GM21367 (cell line): ENCODE measurements around the gene TMEM130.

Source experiments
- ATAC-seq: cut with Tn5 transposase; IDR thresholded peaks from one replicate; pipeline ENCODE4 v1.9.1; 2021; ENCODE audit not compliant: unreplicated experiment

TMEM130 gene

GRCh38 chr7:98869597-98870120 is at the start of gene TMEM130:
Gene TMEM130 (minus strand): TSS chr7:98870014. CDS start chr7:98869861, 153 bp downstream.
- ATAC-seq, result peak; percentile 7

- no peak for ATAC-seq
These were observed 47.5 kb upstream of the TMEM130 start for GRCh38 chr7:98917331-98917730.

- no peak for ATAC-seq
These were observed 43.8 kb upstream of the TMEM130 start for GRCh38 chr7:98913612-98914011.

GRCh38 chr7:98913026-98913425 is 43.2 kb upstream of the TMEM130 start:
- ATAC-seq, result no peak

- no peak for ATAC-seq
These were observed 42.1 kb upstream of the TMEM130 start for GRCh38 chr7:98911916-98912315.

GRCh38 chr7:98910427-98910826 is 40.6 kb upstream of the TMEM130 start:
- ATAC-seq, result no peak

- no peak for ATAC-seq
These were observed 39.7 kb upstream of the TMEM130 start for GRCh38 chr7:98909487-98909886.

- no peak for ATAC-seq
These were observed 38.8 kb upstream of the TMEM130 start for GRCh38 chr7:98908585-98908984.

GRCh38 chr7:98907570-98907969 is 37.8 kb upstream of the TMEM130 start:
- no peak for ATAC-seq

- ATAC-seq, result no peak
These were observed 33.4 kb upstream of the TMEM130 start for GRCh38 chr7:98903246-98903645.

GRCh38 chr7:98902523-98902922 is 32.7 kb upstream of the TMEM130 start:
- ATAC-seq, result no peak

GRCh38 chr7:98900815-98901214 is 31.0 kb upstream of the TMEM130 start:
- no peak for ATAC-seq

- ATAC-seq, result no peak
These were observed 30.0 kb upstream of the TMEM130 start for GRCh38 chr7:98899816-98900215.

GRCh38 chr7:98892609-98893008 is 22.8 kb upstream of the TMEM130 start:
- ATAC-seq, result no peak

- ATAC-seq, result no peak
These were observed 17.2 kb upstream of the TMEM130 start for GRCh38 chr7:98887038-98887437.

- ATAC-seq, result no peak
These were observed 14.6 kb upstream of the TMEM130 start for GRCh38 chr7:98884416-98884815.

- ATAC-seq, result no peak
These were observed 11.9 kb upstream of the TMEM130 start for GRCh38 chr7:98881561-98882315.

- no peak for ATAC-seq
These were observed 10.7 kb upstream of the TMEM130 start for GRCh38 chr7:98880485-98880884.

- ATAC-seq, result no peak
These were observed 10.1 kb upstream of the TMEM130 start for GRCh38 chr7:98879979-98880315.

GRCh38 chr7:98879198-98879978 is 9.6 kb upstream of the TMEM130 start:
- ATAC-seq, result peak; percentile 81

GRCh38 chr7:98878365-98879197 is 8.8 kb upstream of the TMEM130 start, which contains the start of gene TRRAP:
Gene TRRAP (plus strand): TSS chr7:98878532. CDS start chr7:98881151, 2,619 bp downstream.
- ATAC-seq, result peak; percentile 50
